ENCODE data around the gene UNC13B. TPM values are rescaled to one million over a fixed set of nuclear protein-coding genes. Genes with fewer than 3 reads are reported as not detected.
"Not testable (repeated sequence)": the region's sequence is repeated elsewhere in the genome, so short reads cannot be mapped to it uniquely, and the experiment has no call there.

Gene UNC13B
- total RNA-seq, 2 donors from 2014 or later = 27.3 to 29.1 TPM

GRCh38 chr9:35198191-35198590, 36.4 kb downstream of the UNC13B start:
- intact Hi-C loops (cut with DNase I) = no loop called here
- no peak for DNase-seq (ENCODE audit: low spot score)

- DNase-seq (ENCODE audit: low spot score) = no peak
- intact Hi-C loops (cut with DNase I) = no loop called here
Observed at GRCh38 chr9:35203528-35203927, 41.7 kb downstream of the UNC13B start.

- intact Hi-C loops (cut with DNase I) = no loop called here
- DNase-seq (ENCODE audit: low spot score) = no peak
Observed at GRCh38 chr9:35205340-35205739, 43.5 kb downstream of the UNC13B start.

- no peak for DNase-seq (ENCODE audit: low spot score)
Observed at GRCh38 chr9:35211854-35212253, 50.0 kb downstream of the UNC13B start.

GRCh38 chr9:35220659-35221338, 59.0 kb downstream of the UNC13B start:
- no peak for DNase-seq (ENCODE audit: low spot score)
- intact Hi-C loops (cut with DNase I) = loop anchor here in 1 of 2 donors (10.0 kb wide), 1 partner anchor 46 kb away; no protein-coding TSS in a partner anchor

More at GRCh38 chr9:35211854-35212253, 50.0 kb downstream of the UNC13B start:
- intact Hi-C loops (cut with DNase I) = no loop called here

GRCh38 chr9:35225677-35226076, 63.9 kb downstream of the UNC13B start:
- intact Hi-C loops (cut with DNase I) = loop anchor here in 1 of 2 donors (10.0 kb wide), 1 partner anchor 51 kb away; no protein-coding TSS in a partner anchor
- no peak for DNase-seq (ENCODE audit: low spot score)

GRCh38 chr9:35226651-35227050, 64.8 kb downstream of the UNC13B start:
- DNase-seq (ENCODE audit: low spot score) = no peak
- intact Hi-C loops (cut with DNase I) = loop anchor here in 1 of 2 donors (10.0 kb wide), 1 partner anchor 52 kb away; no protein-coding TSS in a partner anchor

GRCh38 chr9:35227284-35227683, 65.5 kb downstream of the UNC13B start:
- DNase-seq (ENCODE audit: low spot score) = no peak
- intact Hi-C loops (cut with DNase I) = loop anchor here in 1 of 2 donors (10.0 kb wide), 1 partner anchor 52 kb away; no protein-coding TSS in a partner anchor

GRCh38 chr9:35229066-35229778, 67.4 kb downstream of the UNC13B start:
- intact Hi-C loops (cut with DNase I) = loop anchor here in 1 of 2 donors (10.0 kb wide), 1 partner anchor 54 kb away; no protein-coding TSS in a partner anchor
- DNase-seq (ENCODE audit: low spot score) = no peak

GRCh38 chr9:35229779-35230143, 68.0 kb downstream of the UNC13B start:
- no peak for DNase-seq (ENCODE audit: low spot score)

GRCh38 chr9:35232867-35233544, 71.2 kb downstream of the UNC13B start:
- no peak for DNase-seq (ENCODE audit: low spot score)
- intact Hi-C loops (cut with DNase I) = no loop called here

More at GRCh38 chr9:35229779-35230143, 68.0 kb downstream of the UNC13B start:
- intact Hi-C loops (cut with DNase I) = loop anchor here in 1 of 2 donors (10.0 kb wide), 1 partner anchor 55 kb away; no protein-coding TSS in a partner anchor

GRCh38 chr9:35236692-35237091, 74.9 kb downstream of the UNC13B start:
- DNase-seq (ENCODE audit: low spot score) = no peak
- intact Hi-C loops (cut with DNase I) = no loop called here

- DNase-seq (ENCODE audit: low spot score) = no peak
- intact Hi-C loops (cut with DNase I) = no loop called here
Observed at GRCh38 chr9:35237311-35237710, 75.5 kb downstream of the UNC13B start.

- DNase-seq (ENCODE audit: low spot score); intact Hi-C loops (cut with DNase I): not testable (repeated sequence)
Observed at GRCh38 chr9:35245945-35246344, 84.1 kb downstream of the UNC13B start.

GRCh38 chr9:35253075-35253474, 91.3 kb downstream of the UNC13B start:
- DNase-seq (ENCODE audit: low spot score) = no peak
- intact Hi-C loops (cut with DNase I) = loop anchor here in 1 of 2 donors (5.0 kb wide), 1 partner anchor 224 kb away; no protein-coding TSS in a partner anchor

GRCh38 chr9:35254237-35254636, 92.4 kb downstream of the UNC13B start:
- no peak for DNase-seq (ENCODE audit: low spot score)
- intact Hi-C loops (cut with DNase I) = loop anchor here in 1 of 2 donors (5.0 kb wide), 1 partner anchor 223 kb away; no protein-coding TSS in a partner anchor

GRCh38 chr9:35254984-35255857, 93.4 kb downstream of the UNC13B start:
- DNase-seq (ENCODE audit: low spot score) = no peak
- intact Hi-C loops (cut with DNase I) = loop anchor here (5.0 kb wide), 2 partner anchors 138 to 222 kb away; partner anchors contain the start of gene ATOSB (in 2 of the 2)

- intact Hi-C loops (cut with DNase I) = loop anchor here (5.0 kb wide), 1 partner anchor 141 kb away; the partner anchor contains the start of gene ATOSB (in 2 of the 2)
- DNase-seq (ENCODE audit: low spot score) = no peak
Observed at GRCh38 chr9:35257986-35258659, 96.3 kb downstream of the UNC13B start.

All from posterior vena cava (tissue), 2 donors.